ENCODE results near the gene PANX1.
"Not testable (repeated sequence)": the region's sequence is repeated elsewhere in the genome, so short reads cannot be mapped to it uniquely, and the experiment has no call there.

The PANX1 gene

DNA sequence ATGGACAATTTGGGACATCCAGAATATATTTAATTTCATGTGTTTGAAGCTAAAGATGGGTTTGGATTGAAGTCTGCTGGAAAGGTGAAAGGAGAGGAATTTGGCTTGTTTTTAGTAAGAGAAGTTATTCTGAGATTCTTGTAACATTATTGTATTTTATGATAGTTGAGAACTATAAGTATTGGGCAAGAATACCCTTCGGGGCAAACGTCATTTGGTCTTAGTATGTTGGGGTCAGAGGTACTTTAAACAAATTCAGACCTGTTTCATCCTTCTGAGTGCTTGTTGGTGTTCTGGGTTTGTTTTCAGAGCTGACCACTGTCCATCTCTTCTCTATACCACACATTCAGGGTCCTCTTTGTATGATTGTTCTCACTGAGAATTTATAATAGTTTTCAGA, 19.5 kb downstream of the PANX1 start:
- in situ Hi-C loops (cut with MboI; ENCODE audit: low sequenced_read_pairs) = no loop called here

DNA sequence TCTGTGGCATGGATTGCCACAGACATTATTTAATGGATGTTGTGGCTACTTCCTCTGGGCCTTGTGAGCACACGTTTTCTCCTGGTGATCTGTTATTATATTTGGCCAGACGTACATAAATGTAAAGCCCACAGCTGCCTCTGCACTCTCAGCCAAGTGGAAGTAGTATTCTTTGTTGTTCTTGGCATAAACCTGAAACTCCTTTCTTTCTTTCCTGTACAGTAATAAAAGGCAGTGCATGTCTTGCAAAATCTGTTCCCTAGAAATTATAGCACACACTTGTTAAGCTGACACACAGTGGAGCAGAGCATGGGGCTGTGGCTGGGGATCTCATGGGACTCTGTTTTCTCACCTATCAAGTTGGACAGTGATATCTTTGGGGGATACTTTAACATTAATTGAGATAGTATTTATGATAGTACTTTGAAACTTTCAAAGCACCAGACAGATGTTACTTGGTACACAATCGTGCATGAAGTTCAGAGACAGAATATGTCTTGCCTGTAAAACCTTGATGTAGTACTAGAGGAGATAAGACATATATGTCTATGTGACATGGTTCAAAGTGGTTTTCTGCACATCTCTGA, 20.9 kb downstream of the PANX1 start:
- in situ Hi-C loops (cut with MboI; ENCODE audit: low sequenced_read_pairs) = no loop called here

DNA sequence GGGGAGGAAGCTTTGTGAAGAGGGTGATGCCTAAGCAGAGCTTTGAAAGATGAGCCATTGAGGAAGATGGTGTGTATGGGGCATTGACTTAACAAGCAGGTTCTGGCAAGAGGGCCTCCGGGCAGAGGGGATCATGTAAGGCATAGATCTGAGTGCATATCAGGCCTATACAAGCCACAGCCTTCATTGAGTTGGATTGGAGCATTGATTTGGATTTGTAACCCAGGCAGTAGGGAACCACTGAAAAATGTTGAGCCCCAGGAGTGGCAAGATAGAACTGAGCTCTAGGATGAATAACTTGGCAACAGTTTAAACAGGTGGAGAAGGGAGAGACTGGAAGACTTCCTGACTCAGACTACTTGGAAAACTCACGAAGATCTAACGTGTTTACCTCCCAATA, 21.4 kb downstream of the PANX1 start:
- in situ Hi-C loops (cut with MboI; ENCODE audit: low sequenced_read_pairs) = no loop called here

DNA sequence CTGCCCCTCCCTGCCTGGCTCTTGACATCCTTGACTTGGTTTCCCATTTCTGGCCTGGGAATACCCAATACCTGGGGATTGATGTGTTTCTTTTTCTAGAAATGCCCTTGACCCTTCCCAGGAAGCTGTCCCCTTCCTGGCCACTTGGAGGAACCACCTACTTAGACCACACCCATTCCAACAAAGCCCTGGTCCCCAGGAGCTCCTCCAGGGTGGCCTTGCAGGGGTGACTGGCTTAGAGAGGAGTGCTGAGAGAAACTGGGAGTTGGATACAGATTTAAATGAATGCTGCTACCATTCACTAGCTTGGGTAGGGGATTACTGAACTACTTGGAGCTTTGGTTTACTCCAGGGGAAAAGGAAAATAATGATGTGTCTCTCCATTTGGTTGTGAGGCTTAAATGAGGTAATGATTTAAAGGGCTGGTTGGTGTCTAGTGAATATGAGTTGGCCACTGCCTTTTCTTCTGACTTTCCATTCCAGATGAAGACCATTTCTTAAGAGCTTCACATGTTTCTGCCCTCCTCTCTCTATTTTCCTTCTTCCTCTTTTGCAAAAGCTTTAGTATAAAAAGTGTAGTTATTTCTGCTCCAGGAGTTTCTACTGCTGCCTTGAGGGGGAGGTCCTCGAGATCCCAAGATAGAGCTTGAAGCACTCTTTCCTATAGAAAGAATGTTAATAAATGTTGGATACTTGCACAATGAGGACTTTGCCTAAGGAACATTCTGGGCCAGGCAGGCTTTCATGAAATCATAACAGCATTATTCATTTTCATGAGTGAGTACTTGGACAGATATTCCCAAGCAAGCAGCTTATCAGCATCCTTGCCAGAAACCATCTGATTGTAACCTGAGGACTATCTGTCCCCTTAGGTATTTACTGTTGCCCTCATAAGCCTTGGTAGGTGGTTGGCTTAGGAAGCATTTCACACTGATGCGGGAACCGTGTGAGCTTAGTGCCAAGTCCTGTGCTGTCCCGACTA, 22.4 kb downstream of the PANX1 start:
- in situ Hi-C loops (cut with MboI; ENCODE audit: low sequenced_read_pairs) = no loop called here

DNA sequence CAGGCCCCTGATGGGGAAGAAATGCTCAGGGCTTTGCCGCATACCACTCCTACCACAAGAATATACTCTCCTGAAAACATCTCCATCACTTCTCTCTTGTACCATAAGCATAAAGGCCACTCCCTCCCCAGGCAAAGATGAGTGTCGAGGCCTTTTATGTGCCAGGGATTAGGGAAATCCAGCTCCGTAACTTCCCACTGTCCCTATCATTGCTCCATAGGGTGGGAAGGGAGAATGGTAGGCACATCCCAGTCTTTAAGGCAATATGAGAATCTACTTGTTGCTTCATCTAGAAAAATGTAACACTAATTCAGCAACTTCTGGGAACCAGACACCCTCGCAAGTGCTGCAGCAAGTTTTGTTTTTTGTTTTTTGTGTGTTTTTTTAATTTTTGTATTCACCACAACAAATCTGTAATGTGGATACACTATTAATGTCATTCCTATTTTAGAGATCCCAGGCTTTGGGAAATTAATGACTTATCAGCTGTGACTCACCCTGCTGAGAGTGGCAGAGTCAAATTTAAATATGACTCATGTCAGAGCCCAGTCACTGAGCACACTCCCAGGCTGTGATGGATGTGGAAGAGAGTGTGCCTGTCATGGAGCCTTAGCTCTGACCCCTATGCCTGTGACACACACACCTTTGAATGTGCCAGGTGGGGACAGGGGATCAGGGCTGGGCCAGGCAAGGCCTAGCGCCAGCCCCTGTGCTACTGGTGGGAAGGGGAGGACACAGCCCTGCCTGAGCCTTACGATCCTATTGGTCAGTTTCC, 23.4 kb downstream of the PANX1 start:
- in situ Hi-C loops (cut with MboI; ENCODE audit: low sequenced_read_pairs) = no loop called here

DNA sequence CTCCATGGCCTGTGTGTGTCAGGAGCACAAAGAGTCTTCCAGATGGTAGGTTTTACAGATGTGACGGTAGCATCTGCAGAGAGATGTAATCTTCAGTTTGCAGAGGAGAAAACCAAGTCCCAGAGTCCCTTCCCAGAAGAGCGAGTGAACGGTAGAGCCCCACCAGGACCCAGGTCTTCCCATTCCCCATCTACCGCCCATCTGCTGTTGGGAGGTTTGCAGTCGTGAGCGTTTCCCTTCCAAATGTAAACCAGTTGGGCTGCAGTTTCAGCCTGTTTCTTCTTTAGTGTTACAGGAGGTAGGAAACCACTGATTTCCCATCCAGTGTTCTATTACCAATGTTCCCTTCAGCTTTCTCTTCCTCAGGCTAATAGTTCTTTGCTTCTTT, 24.0 kb downstream of the PANX1 start:
- in situ Hi-C loops (cut with MboI; ENCODE audit: low sequenced_read_pairs) = no loop called here

DNA sequence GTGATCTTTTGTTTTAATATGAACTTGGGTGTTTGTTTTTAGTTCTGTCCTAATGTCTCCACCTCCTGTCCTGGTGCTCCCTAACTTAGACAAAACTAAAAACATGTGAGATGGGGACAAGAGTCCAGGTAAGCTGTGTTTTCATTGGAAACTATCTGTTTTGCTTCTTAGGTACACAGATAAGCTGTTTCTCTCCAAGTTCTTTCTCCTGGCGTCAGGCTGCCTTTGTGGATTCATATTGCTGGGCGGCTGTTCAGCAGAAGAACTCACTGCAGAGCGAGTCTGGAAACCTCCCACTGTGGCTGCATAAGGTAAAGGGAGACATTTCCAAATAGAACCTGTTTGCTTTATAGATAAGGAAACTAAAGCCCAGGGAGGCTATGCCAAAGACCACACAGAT, 24.7 kb downstream of the PANX1 start:
- in situ Hi-C loops (cut with MboI; ENCODE audit: low sequenced_read_pairs) = no loop called here

DNA sequence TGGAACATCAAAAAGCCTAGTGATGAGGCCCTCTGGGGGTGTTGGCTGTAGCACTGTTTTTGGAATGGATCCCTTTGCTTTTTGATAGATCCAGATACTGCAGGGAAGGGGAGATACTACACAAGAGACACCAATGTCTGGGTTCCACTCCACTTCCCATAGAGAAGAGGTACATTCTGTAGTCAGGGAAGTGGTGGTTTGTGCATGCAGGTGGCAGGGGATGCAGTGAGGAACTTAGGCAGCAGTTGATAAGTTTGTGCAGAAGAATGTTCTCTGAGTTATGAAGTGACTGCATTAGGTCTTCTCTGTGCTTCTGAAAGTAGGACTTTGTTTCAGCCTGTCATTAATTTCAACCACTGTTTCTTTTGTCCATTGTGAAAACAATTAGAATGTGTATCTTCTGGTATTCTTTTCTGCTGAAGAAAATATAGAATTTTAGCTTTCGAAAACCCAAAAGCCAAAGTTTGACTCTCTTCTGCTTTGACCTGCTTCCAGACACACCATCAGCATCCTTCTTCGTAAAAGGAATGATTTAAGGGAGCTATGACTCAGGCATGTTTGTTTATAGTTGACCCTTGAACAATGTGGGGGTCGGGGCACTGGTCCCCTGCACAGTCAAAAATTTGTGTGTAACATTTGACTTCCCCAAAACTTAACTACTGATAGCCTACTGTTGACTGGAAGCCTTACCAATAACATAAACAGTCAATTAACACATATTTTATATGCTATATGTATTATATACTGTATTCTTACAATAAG, 25.6 kb downstream of the PANX1 start:
- in situ Hi-C loops (cut with MboI; ENCODE audit: low sequenced_read_pairs) = no loop called here

DNA sequence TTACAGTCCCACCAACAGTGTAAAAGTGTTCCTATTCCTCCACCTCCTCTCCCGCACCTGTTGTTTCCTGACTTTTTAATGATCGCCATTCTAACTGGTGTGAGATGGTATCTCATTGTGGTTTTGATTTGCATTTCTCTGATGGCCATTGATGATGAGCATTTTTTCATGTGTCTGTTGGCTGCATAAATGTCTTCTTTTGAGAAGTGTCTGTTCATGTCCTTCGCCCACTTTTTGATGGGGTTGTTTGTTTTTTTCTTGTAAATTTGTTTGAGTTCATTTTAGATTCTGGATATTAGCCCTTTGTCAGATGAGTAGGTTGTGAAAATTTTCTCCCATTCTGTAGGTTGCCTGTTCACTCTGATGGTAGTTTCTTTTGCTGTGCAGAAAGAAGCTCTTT, 28.7 kb downstream of the PANX1 start:
- in situ Hi-C loops (cut with MboI; ENCODE audit: low sequenced_read_pairs) = not testable (repeated sequence)

DNA sequence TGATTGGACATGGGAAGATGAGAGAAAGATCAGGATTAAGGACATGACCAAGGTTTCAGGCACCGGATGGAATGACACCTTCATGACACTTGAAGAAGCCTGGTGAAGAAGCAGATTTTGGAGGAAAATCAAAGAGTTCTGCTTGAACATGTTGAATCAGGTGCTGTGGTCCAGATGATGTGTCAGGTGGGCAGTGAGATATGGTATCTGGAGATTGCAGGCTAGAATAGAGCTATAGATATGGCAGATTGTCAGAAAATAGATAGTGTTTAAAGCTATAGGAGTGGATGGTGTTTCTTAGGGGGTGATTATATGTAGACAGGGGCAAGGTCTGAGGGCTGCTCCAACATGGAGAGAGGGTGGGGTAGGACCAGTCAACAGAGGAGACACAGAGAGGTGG, 40.2 kb downstream of the PANX1 start:
- in situ Hi-C loops (cut with MboI; ENCODE audit: low sequenced_read_pairs) = no loop called here

DNA sequence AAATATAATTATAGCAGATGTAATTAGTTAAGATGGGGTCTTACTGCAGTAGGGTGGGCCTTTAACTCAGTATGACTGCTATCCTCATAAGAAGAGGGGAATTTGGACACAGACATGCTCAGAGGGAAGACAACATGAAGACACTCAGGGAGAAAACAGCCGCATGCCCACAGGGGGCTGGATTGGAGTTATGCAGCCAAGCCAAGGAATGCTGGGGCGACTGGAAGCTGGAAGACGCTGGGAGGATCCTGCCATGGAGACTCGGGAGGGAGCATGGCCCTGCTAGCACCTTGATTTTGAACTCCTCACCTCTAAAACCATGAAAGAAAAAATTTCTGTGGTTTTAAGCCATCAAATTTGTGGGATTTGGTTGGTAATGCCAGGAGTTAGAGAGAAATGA, 40.9 kb downstream of the PANX1 start:
- in situ Hi-C loops (cut with MboI; ENCODE audit: low sequenced_read_pairs) = no loop called here

DNA sequence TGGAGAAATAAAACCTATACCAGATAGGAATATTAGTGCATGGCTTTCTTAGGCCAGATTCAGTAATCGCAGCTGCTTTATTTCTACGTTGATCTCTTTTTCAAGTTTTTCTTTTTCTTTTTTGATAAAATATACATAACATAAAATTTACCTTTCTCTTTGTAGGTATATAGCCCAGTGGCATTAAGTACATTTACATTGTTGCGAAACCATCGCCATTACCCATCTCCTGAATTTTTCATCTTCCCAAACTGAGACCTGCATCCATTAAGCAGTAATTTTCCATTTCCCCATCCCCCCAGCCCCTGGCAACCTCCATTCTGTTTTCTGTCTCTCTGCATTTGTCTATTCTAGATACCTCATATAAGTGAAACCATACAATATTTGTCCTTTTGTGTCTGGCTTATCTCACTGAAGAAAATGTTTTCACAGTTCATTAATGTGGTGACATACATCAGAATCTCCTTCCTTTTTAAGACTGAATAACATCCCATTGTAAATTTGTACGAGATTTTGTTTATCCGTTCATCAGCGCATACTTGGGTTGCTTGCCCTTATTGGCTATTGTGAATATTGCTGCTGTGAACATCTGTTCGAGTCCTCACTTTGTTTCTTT, 41.4 kb downstream of the PANX1 start:
- in situ Hi-C loops (cut with MboI; ENCODE audit: low sequenced_read_pairs) = no loop called here

DNA sequence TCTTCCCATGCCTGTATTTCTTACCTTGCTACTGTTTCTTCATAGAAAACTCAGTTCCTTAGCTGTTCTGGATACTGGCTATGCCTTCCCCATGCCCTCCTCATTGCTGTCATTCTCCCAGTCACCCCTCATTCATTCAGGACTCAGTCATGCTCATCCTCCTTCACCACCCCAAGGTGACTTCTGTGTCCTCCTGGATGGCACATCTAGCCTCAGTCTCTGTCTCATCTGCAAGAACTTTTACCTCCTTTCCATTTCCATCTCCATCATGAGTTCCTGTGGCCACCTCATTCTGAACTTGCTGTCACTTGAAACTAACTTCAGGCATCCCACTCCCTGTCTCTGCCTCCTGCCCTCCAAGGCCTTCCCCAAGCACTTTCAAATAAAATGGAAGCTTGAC, 42.3 kb downstream of the PANX1 start:
- in situ Hi-C loops (cut with MboI; ENCODE audit: low sequenced_read_pairs) = no loop called here

DNA sequence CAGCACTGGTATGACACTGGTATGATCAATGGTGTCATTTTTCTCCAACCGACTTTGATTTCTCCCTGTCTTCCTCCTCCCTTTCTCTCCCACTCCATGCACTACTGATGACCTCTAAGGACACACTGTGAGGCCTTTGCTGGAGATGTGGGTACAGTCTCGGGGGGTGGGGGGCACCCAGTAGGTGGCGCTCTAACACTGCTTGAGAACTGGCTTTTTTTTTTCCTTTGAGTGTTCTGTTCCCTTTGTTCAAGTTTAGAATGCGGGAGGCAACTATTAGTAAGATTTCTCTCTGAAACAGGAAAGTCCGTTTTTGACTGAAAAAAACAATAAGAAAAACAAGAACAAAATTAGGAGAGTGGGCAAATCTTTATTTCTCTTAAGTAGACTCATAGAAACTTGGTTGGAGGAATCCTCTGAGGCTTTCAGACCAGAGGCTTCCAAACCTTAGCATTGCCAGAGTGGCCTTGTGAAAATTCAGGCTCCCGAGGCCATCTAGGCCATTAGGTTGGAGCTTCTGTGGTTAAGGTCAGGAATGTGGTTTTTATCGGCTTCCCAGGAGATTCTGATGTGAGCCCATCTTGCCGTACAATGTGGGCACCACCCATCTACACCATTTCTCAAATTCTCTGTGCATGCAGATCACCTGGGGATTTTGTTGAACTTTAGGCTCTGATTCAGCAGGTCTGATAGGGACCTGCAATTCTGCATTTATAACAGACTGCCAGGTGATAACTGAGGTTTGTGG, 43.2 kb downstream of the PANX1 start:
- in situ Hi-C loops (cut with MboI; ENCODE audit: low sequenced_read_pairs) = no loop called here

DNA sequence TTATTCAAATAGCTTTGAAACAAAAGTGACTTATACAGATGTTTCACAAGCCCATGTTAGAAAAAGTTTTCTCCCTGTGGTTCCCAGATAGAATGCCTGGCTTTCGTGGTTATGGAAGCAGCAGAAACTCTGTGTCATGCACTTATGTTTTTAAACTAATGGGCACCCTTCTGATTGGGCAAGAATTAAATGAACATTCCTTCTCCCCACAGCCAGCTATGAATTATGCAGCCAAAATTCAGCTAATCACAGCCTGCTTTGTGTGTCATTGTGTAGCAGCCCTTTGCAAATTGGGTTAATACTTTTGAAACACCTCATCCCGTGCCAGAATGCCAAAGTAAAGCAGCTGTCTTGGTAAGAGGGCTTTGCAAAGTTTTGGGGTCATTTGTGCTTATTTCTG, 46.9 kb downstream of the PANX1 start:
- in situ Hi-C loops (cut with MboI; ENCODE audit: low sequenced_read_pairs) = no loop called here

DNA sequence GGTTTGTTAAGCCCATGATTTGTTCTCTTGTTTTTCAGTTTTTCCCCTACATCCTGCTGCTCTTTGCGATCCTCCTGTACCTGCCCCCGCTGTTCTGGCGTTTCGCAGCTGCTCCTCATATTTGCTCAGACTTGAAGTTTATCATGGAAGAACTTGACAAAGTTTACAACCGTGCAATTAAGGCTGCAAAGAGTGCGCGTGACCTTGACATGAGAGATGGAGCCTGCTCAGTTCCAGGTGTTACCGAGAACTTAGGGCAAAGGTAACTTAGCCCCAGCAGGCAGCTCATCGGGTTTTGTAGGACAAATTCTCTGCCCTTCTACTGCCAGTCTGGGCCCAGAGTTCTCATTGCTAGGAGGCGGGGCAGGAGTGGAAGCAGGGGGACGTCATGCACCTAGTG, 49.7 kb downstream of the PANX1 start:
- in situ Hi-C loops (cut with MboI; ENCODE audit: low sequenced_read_pairs) = no loop called here

DNA sequence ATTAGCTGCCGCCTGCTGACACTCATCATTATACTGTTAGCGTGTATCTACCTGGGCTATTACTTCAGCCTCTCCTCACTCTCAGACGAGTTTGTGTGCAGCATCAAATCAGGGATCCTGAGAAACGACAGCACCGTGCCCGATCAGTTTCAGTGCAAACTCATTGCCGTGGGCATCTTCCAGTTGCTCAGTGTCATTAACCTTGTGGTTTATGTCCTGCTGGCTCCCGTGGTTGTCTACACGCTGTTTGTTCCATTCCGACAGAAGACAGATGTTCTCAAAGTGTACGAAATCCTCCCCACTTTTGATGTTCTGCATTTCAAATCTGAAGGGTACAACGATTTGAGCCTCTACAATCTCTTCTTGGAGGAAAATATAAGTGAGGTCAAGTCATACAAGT, 51.1 kb downstream of the PANX1 start:
- in situ Hi-C loops (cut with MboI; ENCODE audit: low sequenced_read_pairs) = loop anchor here (10.0 kb wide), 1 partner anchor 325 kb away; no protein-coding TSS in a partner anchor

DNA sequence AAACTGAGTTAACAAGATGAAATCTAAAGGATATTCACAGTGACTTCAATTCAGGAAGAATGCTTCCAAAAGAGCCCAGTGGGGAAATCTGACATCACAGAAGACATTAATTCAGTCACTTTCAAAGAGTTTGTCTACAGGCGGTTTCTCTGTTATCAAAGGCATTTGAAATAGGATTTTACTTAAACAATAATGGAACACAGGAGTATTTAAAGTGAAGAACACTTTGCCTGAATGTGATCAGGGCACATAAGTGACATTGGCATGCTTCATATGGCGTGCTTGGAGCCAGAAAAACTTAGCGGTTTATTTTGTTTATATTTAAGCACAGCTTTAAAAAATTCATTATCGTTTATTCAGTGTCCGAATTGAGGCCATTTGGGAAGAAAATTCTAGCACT, 52.9 kb downstream of the PANX1 start:
- in situ Hi-C loops (cut with MboI; ENCODE audit: low sequenced_read_pairs) = loop anchor here (10.0 kb wide), 1 partner anchor 323 kb away; no protein-coding TSS in a partner anchor

DNA sequence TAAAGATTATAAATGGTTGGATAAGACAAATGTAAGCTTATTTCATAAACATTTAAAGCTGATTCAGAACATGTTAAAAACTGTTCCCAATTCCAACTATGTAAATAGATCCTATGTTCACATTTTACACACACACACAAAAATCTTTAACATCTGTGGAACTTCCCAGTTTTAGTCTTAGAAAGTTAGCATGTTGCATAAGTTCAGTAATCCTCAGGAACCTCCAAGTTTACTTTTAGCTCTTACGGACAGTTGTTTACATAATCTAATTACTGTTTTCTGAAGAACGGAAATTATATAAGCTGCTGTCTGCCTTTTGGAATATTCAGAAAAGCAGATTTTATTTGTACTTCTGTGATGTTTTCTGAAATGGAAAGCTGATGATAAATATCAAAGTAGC, 53.3 kb downstream of the PANX1 start:
- in situ Hi-C loops (cut with MboI; ENCODE audit: low sequenced_read_pairs) = loop anchor here (10.0 kb wide), 1 partner anchor 323 kb away; no protein-coding TSS in a partner anchor

Measured in HL-60/S4 treated with retinoic acid at 250 ng/mL for 4 days and 3 days (cell line).